NCI-H2196 treated with DMSO at 0.1 percent for 48 hours (cell line): ENCODE data around the gene LIPA.
"Not testable (repeated sequence)": the region's sequence is repeated elsewhere in the genome, so short reads cannot be mapped to it uniquely, and the experiment has no call there.

ENCODE experiments used
- DNase-seq: peaks from one replicate; lab custom pipeline; 2025; ENCODE audit not compliant: unreplicated experiment; lab: John Stamatoyannopoulos, UW

Gene LIPA

DNA sequence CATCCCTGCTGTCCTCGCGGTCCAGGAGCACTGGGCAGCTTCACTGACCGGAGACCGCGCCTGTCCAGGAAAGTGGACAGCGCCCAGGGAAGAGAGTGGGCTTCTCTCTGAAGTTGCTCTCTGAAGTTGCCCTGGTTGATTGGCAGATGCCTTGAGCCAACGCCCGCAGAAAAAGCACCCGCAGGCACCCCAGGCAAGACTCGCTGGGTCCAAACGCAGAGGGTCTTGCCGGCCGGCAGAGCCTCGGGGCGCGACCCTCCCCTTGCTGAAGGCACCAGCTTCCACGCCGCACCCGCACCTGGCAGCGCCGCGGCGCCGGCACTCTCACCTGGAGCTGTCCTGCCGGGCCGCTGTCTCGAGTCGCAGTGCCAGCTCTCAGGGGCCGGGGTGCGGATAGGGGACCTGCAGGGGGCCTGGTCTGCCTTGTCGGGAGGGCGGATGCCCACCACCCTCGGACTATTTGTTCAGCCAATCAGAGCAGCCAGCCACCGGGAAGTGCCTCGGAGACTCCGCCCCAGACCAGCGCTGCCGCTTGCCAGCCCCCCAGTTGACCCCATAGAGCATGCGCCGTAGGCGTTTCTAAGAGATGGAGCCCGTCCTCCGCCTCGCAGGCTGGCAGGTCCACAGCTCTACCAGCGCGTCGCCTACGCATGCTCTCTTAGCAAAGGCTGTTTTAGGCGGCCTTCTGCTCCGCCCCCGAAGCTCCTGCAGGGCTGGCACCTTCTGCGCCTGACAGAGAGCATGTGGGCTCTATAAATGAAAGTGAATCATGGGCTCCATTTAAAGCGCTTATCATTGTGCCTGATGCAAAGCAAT is at the start of gene LIPA:
TSS of gene LIPA (minus strand) at position 367 of the 816 bp plus-strand sequence. CDS start 4,127 bp downstream, outside the sequence.
- peak; percentile 87 for DNase-seq

DNA sequence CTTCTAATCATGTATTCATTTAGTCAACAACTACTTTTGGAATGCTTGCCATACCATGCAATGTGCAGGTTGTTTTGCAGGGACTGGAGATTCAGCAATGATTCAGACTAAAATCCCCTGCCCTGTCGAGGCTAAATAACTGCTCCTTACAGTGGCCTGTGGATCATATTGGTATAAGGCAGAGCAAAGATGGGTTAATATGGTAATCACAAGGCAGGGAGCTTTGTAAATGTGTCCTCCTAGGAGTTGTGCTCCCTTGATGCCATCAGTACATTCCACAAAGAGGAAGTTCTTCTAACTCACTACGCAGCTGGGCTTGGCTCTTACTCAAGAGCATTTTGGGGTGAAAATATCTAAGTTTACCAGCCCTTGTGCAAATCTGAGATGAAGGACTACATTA is 49.7 kb upstream of the LIPA start:
- no peak for DNase-seq

DNA sequence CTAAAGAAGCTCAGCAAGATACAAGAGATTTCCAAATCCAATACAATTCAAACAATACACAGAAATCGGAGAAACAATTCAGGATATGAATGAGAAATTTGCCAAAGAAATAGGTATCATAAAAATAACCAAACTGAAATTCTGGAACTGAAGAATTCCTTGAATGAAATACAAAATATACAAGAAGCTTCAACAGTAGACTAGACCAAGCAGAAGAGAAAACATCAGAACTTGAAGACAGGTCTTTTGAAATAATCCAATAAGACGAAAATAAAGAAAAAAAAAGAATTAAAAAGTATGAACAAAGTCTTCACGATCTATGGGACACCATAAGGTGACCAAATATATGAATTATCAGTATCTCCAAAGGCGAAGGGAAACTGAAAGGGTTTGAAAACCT is 47.5 kb upstream of the LIPA start:
- no peak for DNase-seq

DNA sequence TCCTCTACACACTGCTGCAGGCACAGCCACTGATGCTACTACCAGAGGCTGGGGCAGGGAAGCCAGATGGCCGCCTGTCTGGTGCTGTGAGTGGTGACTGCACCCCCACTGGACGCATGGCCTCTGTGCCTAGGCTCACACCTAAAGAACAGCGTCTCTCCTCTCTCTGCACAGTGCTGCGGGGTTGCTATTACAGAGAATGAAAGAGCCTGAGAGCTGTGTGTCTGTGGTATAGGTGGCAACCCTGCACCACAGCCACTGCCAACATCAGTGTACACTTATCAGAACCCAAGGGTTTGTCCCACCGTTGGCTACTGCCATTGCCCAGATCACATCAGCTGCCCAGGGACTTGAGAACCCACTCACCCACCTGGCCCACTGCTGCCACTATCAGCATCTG is 46.2 kb upstream of the LIPA start:
- no peak for DNase-seq

DNA sequence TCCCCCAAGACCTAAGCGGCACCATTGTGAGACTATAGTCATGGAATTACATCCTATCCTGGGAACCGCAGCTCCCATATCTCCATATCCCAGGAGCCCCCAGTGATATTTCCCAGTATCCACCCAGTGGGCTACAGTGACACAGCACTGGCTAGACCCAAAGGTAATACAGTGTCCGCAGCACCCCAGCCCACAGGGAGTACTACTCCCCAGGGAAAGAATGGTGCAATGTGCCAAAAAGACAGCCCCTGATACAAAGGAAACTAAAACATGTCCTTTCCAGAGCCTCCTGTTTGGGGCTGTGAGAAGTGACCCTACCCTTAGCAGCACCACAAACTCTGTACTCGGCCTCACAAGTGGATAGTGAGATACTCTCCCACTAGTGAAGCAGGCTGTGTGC is 45.8 kb upstream of the LIPA start:
- DNase-seq, result no peak

DNA sequence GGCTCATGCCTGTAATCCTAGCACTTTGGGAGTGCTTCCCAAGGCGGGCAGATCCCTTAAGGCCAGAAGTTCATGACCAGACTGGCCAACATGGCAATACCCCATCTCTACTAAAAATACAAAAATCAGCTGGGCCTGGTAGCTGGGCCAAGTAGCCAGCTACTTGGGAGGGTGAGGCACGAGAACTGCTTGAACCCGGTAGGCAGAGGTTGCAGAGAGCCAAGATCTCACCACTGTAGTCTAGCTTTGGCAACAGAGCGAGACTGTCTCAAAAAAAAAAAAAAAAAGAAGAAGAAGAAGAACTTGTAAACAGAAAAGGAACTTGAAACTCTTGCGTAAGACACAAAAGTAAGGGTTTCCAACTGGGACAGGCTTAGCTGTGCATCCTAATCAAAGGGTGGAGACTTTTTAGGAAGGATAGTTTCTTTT is 44.7 kb upstream of the LIPA start:
- no peak for DNase-seq

DNA sequence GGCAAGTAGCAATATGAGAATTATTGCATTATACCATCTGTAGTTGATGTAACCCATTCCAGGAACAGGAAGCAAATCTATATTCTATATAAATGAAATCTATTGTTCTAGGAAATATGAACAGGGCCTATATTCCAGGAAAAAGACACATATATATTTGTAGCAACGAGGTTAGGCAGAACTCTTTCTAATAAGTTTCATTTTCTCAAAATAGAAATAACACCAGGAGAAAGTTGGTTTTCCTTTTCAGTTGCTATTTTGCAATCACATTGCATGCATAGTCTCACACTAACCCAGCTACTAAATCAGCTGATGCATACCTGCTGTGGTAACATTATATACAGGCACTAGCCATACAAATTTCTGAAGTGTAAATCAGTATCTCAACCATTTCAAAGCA is 44.0 kb upstream of the LIPA start:
- DNase-seq, result no peak

DNA sequence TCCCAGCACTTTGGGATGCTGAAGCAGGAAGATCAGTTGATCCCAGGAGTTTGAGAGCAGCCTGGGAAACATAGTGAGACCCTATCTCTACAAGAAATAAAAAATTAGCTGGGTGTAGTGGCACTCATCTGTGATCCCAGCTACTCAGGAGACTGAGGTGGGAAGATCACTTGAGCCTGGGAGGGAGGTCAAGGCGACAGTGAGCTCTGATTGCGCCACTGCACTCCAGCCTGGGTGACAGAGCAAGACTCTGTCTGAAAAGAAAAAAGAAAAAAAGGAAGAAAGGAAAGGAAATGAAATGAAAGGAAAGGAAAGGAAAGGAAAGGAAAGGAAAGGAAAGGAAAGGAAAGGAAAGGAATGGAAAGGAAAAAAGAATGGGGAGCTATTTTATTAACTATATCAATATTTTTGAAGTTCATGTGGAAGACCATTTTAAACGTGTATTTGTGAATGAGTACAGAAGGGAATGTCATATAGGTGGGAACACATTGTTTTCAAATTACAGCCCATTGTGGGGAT is 43.2 kb upstream of the LIPA start:
- DNase-seq, result no peak

DNA sequence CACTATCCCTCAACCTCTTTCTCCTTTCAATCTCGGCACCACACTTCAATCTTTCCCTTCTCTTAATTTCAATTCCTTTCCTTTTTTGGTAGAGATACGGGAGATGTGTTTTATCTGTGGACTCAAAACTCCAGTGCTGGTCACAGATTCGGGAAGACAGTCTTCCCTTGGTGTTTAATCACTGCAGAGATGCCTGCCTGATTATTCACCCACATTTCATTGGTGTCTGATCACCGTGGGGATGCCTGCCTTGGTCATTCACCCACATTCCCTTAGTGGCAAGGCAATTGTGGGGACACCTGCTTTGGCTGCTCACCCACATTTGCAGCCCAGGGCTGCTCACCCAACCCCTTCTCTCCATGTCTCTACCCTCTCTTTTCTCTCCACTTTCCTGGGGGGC is 33.7 kb upstream of the LIPA start:
- DNase-seq, result not testable (repeated sequence)

DNA sequence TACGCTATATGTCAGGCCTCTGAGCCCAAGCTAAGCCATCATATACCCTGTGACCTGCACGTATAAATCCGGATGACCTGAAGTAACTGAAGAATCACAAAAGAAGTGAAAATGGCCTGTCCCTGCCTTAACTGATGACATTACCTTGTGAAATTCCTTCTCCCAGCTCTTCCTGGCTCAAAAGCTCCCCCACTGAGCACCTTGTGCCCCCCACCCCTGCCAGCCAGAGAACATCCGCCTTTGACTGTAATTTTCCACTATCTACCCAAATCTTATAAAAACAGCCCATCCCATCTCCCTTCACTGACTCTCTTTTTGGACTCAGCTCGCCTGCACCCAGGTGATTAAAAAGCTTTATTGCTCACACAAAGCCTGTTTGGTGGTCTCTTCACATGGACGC is 33.1 kb upstream of the LIPA start:
- DNase-seq, result not testable (repeated sequence)

DNA sequence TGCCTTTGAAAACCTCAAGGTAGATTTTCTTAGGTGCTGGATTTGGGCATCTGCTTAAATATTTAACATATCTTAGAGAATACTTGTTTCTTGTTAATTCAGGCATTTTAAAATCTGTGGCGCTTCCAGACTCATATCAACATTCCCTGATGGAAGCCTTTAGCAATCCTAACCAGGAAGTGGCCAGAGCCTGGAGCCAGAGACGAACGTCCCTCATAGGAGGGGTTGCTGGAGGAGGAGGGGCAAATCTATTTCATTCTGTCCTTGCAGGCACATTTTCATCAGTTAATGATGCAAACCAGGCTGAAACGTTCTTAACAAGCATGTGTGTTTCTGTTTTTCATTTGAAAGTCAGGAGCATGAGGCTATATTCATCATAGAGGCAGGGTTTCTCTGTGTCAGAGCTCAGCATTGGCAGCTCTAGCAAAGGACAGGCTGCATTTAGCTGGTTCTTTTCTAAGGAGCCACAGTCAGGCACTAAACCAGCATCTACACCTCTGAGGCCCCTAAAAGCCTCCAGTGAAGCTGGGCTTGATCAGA is 32.4 kb upstream of the LIPA start:
- DNase-seq, result no peak

DNA sequence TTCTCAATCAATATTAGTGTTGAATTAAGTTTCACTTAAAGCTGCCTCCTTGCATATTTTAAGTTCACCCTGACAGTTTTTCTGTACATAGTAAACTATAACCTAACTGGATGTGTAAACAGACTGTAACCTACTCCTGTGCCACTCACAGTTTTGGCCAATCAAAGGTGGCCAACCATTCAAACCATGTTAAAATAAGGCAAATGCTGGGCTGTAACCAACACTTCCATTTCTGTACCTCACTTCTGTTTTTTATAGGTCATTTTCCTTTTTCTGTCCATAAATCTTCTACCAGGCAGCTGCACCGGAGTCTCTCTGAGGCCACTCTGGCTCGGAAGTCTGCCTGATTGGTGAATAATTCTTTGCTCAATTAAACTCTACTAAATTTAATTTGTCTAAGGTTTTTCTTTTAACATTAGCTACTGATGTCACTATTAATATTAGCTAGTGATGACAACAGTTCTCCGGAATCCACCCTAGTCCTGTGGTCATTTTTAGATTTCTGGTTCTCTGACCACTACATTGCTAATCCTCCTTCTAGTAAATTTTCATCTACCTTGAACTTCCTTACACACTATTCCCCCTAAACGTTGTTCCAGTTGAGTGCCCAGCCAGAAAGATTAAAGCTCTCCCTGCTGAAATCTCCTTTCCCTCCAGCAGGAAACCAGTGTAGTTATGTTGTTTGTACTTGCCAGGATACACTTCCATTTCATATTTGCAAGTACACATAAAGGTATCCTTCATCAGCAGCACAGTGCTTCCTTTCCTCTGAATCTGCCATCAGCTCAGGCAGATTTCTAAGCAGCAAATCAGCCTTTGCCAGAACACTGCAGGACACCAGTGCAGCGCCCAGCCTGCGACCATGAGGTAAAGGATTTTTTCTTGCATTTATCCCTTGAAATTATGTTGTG is 31.7 kb upstream of the LIPA start:
- DNase-seq, result no peak

DNA sequence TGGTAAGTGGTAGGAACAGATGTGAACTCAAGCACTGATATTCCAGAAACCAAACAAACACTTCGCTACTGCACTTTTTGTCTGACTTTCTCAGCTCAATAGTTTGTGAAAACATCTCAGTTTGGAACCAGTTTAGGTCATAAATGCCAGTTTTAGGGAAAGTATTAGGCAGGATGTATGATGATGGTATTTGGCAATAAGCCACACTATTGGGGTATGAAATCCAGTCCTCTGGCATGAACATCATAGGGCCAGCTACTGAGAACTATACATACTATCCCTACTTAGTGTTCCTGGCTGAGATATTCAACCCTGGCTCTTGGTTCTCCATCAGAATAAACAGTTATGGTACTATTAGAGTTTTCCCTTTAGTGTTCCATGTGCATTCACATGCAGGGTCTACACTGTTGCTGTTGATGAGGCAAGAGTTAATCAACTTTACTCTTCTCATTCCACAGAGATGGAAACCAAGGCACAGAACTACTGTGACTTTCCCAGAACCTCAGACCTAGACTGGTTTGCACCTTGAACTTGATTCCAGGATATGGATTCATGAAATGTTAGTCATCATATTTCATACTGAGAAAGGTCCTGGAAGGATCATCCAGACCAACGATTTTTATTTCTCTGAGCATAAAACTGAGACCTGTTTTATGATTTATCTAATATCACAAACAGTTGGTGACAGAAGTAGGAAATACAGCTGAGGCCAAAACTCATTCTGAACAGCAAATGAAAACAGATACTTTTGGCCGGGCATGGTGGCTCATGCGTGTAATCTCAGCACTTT is 30.2 kb upstream of the LIPA start:
- DNase-seq, result no peak

DNA sequence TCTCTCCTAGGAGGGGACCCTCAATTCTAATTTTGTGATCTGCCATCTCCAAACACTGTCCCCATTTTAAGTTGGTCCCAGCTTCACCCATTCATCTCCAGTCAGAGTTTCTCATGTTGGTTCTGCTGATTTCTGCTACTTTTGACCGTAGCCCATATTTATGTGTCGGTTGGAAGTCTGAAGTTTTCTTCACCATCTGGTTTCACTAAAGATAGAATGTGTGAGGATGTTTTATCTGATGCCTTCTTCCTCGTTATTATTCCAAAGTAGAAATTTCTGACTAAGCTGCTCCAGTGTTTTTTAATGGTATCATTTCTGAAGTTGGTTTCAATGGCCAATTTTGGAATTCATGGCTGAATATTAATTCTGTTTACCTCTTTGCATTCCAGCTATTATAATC is 28.9 kb upstream of the LIPA start:
- DNase-seq, result no peak

DNA sequence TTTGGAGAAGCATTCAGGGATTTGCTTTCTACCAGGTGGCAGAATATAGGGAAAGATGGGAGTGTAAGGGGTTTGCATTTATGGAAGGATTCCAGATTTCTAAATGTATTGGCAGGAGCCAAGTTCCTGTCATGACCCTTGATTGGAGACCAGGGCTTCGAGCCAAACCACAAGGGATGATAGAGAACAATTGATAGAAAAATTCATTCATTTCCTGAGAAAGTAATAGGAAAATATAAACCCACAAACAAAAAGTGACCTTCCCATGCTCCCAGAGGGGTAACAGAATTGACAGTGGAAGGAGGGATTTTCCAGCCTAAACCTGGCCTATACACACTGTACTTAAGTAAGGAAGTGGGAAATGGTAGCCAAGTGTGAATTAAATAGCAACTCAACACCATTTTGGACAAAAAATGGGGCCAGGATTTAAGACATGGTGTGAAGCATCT is 27.9 kb upstream of the LIPA start:
- no peak for DNase-seq

DNA sequence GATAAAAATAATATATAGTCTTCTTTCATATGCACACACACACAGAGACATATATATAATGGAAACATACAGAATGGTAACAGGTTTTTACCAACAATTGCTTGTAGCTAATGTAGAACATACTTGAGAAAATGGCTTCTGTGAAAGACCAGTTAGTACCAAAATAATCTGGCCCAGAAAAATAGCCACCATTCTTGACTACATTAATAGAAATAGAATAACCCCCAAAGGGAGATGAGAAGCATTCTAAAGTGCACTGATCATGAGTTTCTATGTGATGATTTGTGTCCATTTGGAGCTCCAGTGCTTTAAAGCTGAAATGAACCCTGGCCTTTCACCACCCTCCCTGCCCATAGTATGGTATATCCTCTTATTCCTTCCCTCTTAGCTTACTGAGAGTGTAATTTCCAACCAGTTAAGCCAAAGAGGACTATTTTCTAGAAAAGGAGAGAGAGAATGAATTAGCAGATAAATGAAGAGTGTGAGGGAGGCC is 27.4 kb upstream of the LIPA start:
- no peak for DNase-seq

DNA sequence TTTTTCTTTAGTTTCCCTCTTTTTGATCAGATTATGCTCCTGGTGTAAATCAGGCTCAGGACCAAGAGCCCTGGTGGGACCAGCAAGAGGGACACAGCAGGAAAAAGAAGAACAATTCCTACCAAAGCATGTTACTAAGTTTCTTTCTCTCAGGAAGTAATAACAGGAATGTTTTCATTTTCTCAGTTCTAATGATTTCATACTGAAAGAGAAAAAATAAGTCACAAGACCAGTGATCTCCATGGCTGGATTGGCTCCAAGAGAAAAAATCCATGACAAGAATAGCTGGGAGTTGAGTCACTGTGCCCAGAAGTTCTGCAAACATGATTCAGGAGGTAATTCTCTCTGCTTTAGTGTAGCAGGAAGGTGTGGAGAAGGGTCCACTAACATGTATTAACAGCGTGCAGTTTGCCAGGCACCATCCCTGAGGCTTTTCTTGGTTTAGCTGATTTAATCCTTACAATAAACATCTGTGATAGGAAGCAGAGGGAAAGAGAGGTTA is 26.5 kb upstream of the LIPA start:
- DNase-seq, result no peak

DNA sequence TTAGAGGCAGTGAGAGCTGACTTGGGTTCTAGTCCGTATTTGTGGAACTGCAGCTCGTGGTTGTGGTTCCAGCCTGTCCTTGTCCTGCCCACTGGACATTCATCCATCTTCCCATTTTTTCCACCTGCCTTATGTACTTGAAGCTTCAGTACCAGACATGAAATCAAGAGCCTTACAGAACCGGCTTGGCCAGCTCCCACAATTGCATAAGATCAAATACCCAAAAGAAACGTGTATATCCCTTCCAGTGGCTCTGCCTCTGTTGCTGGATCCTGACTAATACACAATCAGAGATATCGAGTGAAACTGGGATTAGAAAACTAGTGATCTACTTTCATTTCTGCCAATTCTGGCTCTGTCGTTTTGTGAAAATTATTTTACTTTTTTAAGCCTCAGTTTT is 23.8 kb upstream of the LIPA start:
- DNase-seq, result no peak

DNA sequence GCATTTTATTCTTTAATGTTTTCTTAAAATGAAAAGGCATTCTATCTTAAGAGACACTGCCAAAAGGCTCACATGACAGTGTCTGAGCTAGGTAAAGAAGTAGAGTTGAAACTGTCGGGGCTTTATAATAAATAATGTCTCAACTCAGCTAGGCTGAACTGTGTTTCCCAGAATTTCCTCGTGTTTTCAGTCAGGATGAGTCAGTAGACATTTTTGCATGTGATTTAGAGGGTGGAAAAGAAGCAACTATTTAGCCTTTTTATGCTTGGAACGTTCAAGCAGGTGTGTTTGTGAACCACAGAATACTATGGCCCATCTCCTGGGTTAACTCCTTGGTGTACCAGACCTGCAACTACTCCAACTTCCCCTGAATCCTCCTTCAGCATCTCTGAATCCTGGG is 23.4 kb upstream of the LIPA start:
- no peak for DNase-seq

DNA sequence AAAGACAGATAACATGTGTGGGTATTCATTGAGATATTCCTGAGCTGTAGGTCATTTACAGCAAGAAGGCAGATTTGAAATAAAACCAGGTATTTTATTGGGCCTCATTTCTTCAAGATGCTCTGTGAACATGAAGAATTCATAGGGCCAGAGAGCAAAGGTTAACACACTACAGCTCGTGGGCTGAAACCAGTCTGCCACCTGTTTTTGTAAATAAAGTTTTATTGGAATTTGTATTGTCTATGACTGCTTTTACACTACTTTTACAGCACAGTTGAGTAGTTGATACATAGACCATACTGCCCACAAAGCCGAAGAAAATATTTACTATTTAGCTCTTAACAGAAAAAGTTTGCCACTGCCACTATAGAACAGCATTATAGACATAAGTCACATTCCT is 22.1 kb upstream of the LIPA start:
- no peak for DNase-seq
